CD4-positive, alpha-beta T cell treated with Interleukin-17A for 4 hours (primary cell): ENCODE data around the gene USH1G.
"Not testable (repeated sequence)": the region's sequence is repeated elsewhere in the genome, so short reads cannot be mapped to it uniquely, and the experiment has no call there.

Source experiments
- DNase-seq: peaks from one replicate; pipeline ENCODE4 v3.0.0-alpha.2; 2020; ENCODE audit warnings: mixed read lengths

The USH1G gene

GRCh38 chr17:74922694-74923537, at the start of gene USH1G:
Gene USH1G, minus strand, starts transcription at chr17:74923255. Its CDS starts 182 bp downstream, at chr17:74923073.
- peak; percentile 44 for DNase-seq

GRCh38 chr17:74972107-74972972, 49.3 kb upstream of the USH1G start, which contains the start of gene HID1:
Gene HID1, minus strand, starts transcription at chr17:74972759. Its CDS starts 103 bp downstream, at chr17:74972656.
- DNase-seq, result peak; percentile 90

- DNase-seq, result no peak
These were observed 48.7 kb upstream of the USH1G start for GRCh38 chr17:74971842-74972106.

GRCh38 chr17:74971069-74971841, 48.2 kb upstream of the USH1G start:
- DNase-seq, result no peak

- DNase-seq, result no peak
These were observed 47.3 kb upstream of the USH1G start for GRCh38 chr17:74970395-74970794.

- DNase-seq, result not testable (repeated sequence)
These were observed 46.4 kb upstream of the USH1G start for GRCh38 chr17:74969501-74969900.

GRCh38 chr17:74968361-74968780, 45.3 kb upstream of the USH1G start:
- no peak for DNase-seq

- DNase-seq, result no peak
These were observed 42.0 kb upstream of the USH1G start for GRCh38 chr17:74964988-74965622.

- DNase-seq, result no peak
These were observed 41.2 kb upstream of the USH1G start for GRCh38 chr17:74964246-74964761.

GRCh38 chr17:74963656-74964055, 40.6 kb upstream of the USH1G start:
- no peak for DNase-seq

GRCh38 chr17:74962622-74963394, 39.8 kb upstream of the USH1G start:
- no peak for DNase-seq

- DNase-seq, result peak; percentile 94
These were observed 38.7 kb upstream of the USH1G start for GRCh38 chr17:74961657-74962350.

- peak; percentile 59 for DNase-seq
These were observed 37.7 kb upstream of the USH1G start for GRCh38 chr17:74960570-74961342.

- DNase-seq, result no peak
These were observed 36.9 kb upstream of the USH1G start for GRCh38 chr17:74959826-74960515.

GRCh38 chr17:74957935-74958740, 35.1 kb upstream of the USH1G start:
- peak; percentile 85 for DNase-seq

- DNase-seq, result no peak
These were observed 33.0 kb upstream of the USH1G start for GRCh38 chr17:74956093-74956492.

- DNase-seq, result no peak
These were observed 31.8 kb upstream of the USH1G start for GRCh38 chr17:74954665-74955421.

- DNase-seq, result no peak
These were observed 31.1 kb upstream of the USH1G start for GRCh38 chr17:74954115-74954514.
